Bronchial epithelial cell (primary cell): ENCODE measurements around the gene MRPS10. TPM values are rescaled to one million over a fixed set of nuclear protein-coding genes. Genes with fewer than 3 reads are reported as not detected.

Experiments used
- DNase-seq: peaks from one replicate; pipeline ENCODE4 v3.0.0-alpha.2; 2010; ENCODE audit warnings: low read depth
- FAIRE-seq: peaks from 2 replicates; lab custom pipeline; 2011; peaks lifted over from hg19 to GRCh38; lab: Jason Lieb, UNC
- H3K27me3 ChIP-seq: 2 replicates; pipeline ENCODE4 v1.5.1; 2011; ENCODE audit warnings: low read length; ENCODE audit not compliant: control insufficient read depth, insufficient read depth
- H3K36me3 ChIP-seq: 2 replicates; pipeline ENCODE4 v1.5.1; 2011; ENCODE audit warnings: low read length; ENCODE audit not compliant: control insufficient read depth, insufficient read depth
- H3K4me3 ChIP-seq: 2 replicates; pipeline ENCODE4 v1.5.1; 2011; ENCODE audit warnings: mild to moderate bottlenecking, low read depth, low read length, control low read depth
- total RNA-seq: library from RNA; depleted of rRNA; stranded (reverse); fragments of >200 nt; gene quantifications from 2 replicates; pipeline ENCODE4 v1.2.1, GENCODE V29; 2014
- TF ChIP-seq, protein P1 (sequence below): IDR thresholded peaks from 2 replicates; pipeline ENCODE4 v1.5.1; 2011; ENCODE audit warnings: mild to moderate bottlenecking, moderate library complexity, low read length, control low read depth, inconsistent platforms; ENCODE audit not compliant: insufficient read depth, severe bottlenecking

Gene MRPS10
- total RNA-seq, 1 donor from 2014 or later: 71.6 TPM

DNA sequence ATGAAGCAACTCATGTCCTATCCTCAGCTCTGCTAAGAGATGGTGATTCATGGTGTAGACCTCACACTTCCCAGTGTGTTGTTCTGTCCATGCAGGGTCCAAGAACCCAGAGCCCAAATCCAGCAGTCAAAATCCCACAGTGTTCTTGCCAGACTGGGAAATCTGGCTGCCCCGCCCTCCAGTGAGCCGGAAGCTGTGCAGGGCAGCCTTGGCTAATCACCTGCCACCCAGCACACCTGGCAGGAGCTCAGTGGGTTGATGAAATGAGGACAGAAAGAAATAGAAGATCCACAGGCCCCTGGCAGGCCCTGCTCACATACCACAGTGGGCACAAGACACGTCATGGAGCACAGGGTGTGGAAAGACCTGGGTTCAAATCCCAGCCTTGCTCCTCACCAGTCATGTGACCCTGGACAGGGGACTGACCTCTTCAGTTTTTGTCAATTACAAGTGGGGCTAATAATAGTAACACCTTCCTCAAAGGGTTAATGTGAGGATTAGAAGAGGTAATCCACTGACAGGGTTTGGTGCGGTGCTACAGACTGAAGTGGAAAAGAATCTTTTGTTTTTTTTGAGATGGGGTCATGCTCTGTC, 58.1 kb downstream of the MRPS10 start:
- Histone ChIP-seq H3K36me3 (no peaks in the 10 kb centered on the region), H3K27me3 (no peaks in the 10 kb centered on the region), H3K4me3 (no peak overlapping the region)
- TF ChIP-seq, protein P1, sequence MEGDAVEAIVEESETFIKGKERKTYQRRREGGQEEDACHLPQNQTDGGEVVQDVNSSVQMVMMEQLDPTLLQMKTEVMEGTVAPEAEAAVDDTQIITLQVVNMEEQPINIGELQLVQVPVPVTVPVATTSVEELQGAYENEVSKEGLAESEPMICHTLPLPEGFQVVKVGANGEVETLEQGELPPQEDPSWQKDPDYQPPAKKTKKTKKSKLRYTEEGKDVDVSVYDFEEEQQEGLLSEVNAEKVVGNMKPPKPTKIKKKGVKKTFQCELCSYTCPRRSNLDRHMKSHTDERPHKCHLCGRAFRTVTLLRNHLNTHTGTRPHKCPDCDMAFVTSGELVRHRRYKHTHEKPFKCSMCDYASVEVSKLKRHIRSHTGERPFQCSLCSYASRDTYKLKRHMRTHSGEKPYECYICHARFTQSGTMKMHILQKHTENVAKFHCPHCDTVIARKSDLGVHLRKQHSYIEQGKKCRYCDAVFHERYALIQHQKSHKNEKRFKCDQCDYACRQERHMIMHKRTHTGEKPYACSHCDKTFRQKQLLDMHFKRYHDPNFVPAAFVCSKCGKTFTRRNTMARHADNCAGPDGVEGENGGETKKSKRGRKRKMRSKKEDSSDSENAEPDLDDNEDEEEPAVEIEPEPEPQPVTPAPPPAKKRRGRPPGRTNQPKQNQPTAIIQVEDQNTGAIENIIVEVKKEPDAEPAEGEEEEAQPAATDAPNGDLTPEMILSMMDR: no peak
- DNase-seq (no peak), FAIRE-seq (peak; percentile 36)

DNA sequence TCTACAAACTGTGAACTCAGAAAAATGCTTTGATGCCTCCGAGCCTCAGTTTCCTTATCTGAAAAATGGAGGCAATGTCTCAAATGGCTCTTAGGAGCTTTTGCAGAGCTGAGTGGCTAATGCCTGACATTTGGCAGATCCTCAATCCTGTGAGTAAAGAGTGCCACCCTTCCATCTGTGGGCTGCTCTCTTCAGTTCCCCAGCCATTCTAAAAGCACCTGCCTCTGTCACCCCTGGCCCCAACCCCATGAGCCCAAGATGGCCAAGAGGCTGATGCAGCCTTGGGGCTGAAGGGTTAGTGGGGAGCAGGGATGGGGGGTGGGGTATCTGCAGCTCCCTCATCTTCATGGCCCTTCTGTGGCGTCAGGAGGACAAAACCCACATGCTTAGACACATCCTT, 59.0 kb downstream of the MRPS10 start:
- H3K36me3 ChIP-seq: no peaks in the 10 kb centered on the region
- FAIRE-seq: peak; percentile 13
- TF ChIP-seq, protein P1: no peak

DNA sequence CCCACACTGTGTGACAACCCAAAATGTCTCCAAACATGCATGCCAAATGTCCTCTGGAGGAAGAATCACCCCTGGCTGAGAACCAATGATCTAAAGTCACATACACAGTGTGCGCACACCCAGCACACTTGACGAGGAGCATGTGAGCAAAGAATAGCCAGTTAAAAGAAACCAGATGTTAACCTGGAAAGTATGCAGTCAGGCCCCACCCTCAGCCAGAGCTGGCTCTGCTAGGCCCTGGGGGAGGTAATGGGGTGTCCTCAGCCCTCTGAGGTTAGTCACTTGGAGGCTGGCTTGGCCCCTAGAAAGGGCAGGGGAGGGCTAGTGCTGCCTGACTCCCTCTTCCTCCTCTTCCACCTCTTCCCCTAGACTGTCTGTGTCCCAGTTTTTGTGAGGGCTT, 59.6 kb downstream of the MRPS10 start:
- Histone ChIP-seq H3K36me3 (no peaks in the 10 kb centered on the region), H3K4me3 (no peak overlapping the region), H3K27me3 (no peaks in the 10 kb centered on the region)
- TF ChIP-seq, protein P1: no peak
- FAIRE-seq (no peak), DNase-seq (peak; percentile 50)

More for the DNA sequence above, 59.0 kb downstream of the MRPS10 start:
- Histone ChIP-seq H3K27me3 (no peaks in the 10 kb centered on the region), H3K4me3 (no peak overlapping the region)
- no peak for DNase-seq

Other genes starting within 250 kb of the MRPS10 start
- 10.5 and 12.6 TPM in 2 replicates for gene TAF8, start 167.3 kb downstream of the MRPS10 start, total RNA-seq
- 11.3 and 46.1 TPM in 2 replicates for gene C6orf132, start 75.2 kb downstream of the MRPS10 start, total RNA-seq
- not detected in 2 replicates for gene GUCA1A, start 44.5 kb downstream of the MRPS10 start, total RNA-seq
- gene GUCA1B, start 22.9 kb downstream of the MRPS10 start, total RNA-seq: 1.9 and 2.4 TPM in 2 replicates
- gene TRERF1, start 234.1 kb upstream of the MRPS10 start, total RNA-seq: 1.4 and 1.8 TPM in 2 replicates